Testis (tissue), 3 donors: Measurements from ENCODE around the gene MCM3AP. TPM values are rescaled to one million over a fixed set of nuclear protein-coding genes. Genes with fewer than 3 reads are reported as not detected.

ENCODE experiments used
- DNase-seq: peaks from one replicate; pipeline ENCODE4 v3.0.0-alpha.2; 2019
- H3K27ac ChIP-seq, 2 donors: fragments of 200-600 bp; sonication (generic); one replicate each; pipeline ENCODE4 v1.5.1; 2019
- H3K27me3 ChIP-seq: fragments of 200-600 bp; sonication (generic); one replicate; pipeline ENCODE4 v1.5.1; 2019
- H3K36me3 ChIP-seq: fragments of 200-600 bp; sonication (generic); one replicate; pipeline ENCODE4 v1.5.1; 2017; ENCODE audit warnings: low read depth; ENCODE audit errors: missing control alignments
- H3K4me1 ChIP-seq: fragments of 200-600 bp; sonication (generic); one replicate; pipeline ENCODE4 v1.5.1; 2019
- H3K4me3 ChIP-seq, 2 donors: fragments of 200-600 bp; sonication (generic); one replicate each; pipeline ENCODE4 v1.5.1; 2017 to 2019
- H3K9me3 ChIP-seq: fragments of 200-600 bp; sonication (generic); one replicate; pipeline ENCODE4 v1.5.1; 2017
- POLR2A ChIP-seq: fragments of 450-650 bp; IDR thresholded peaks from one replicate; pipeline ENCODE4 v1.6.1; 2017; ENCODE audit warnings: antibody characterized with exemption, mild to moderate bottlenecking, moderate library complexity
- WGBS, 2 donors: methylation state at CpG; one replicate each; pipeline ENCODE4 v1.1.5; 2018; 5-methylcytosine and 5-hydroxymethylcytosine counted together
- intact Hi-C: fragments of 100-400 bp; cut with DNase I; formaldehyde crosslinking; loops from one replicate; pipeline ENCODE4 v1.15.1; 2023; ENCODE audit warnings: low total_unique reads
- polyA plus RNA-seq: library from polyadenylated mRNA; stranded (reverse); fragments of 350-450 nt; fragmentation: Illumina TruSeq; extraction: RNeasy Lipid Tissue Mini Kit (QIAGEN cat#74804); gene quantifications from one replicate; pipeline ENCODE4 v1.2.3, GENCODE V29; 2014; ENCODE audit warnings: low read depth, low replicate concordance; ENCODE audit not compliant: insufficient read depth
- total RNA-seq, 2 donors: library from RNA; depleted of rRNA; stranded (reverse); fragments of >200 nt; gene quantifications; one replicate each; pipeline ENCODE4 v1.2.3, GENCODE V29; 2016
- TF ChIP-seq, protein P1 (sequence below), 3 experiments: fragments of 450-650 bp in 2 of 3; fragments of 200-600 bp in 1 of 3; sonication (generic) in 1 of 3; IDR thresholded peaks; one replicate each; pipeline ENCODE4 v1.5.1; 2016 to 2019; ENCODE audit warnings: antibody characterized with exemption in 3 of 3, mild to moderate bottlenecking in 2 of 3, moderate library complexity in 1 of 3

The MCM3AP gene
- total and polyA plus RNA-seq, 3 donors from 2014 or later = 68.3 to 136 (median 107) TPM

GRCh38 chr21:46307625-46308024 is 22.2 kb upstream of the MCM3AP start:
- Histone ChIP-seq H3K4me3 (no peak overlapping the region), H3K27ac (no peak overlapping the region), H3K27me3 (no peaks in the 10 kb centered on the region), H3K36me3 (no peaks in the 10 kb centered on the region), H3K4me1 (no peaks in the 10 kb centered on the region), H3K9me3 (no peaks in the 10 kb centered on the region)
- WGBS, 2 donors = 88 to 90% methylated on average over 2 of the region's 2 CpGs
- no peak for DNase-seq
- no peak for TF ChIP-seq POLR2A
- TF ChIP-seq, protein P1, sequence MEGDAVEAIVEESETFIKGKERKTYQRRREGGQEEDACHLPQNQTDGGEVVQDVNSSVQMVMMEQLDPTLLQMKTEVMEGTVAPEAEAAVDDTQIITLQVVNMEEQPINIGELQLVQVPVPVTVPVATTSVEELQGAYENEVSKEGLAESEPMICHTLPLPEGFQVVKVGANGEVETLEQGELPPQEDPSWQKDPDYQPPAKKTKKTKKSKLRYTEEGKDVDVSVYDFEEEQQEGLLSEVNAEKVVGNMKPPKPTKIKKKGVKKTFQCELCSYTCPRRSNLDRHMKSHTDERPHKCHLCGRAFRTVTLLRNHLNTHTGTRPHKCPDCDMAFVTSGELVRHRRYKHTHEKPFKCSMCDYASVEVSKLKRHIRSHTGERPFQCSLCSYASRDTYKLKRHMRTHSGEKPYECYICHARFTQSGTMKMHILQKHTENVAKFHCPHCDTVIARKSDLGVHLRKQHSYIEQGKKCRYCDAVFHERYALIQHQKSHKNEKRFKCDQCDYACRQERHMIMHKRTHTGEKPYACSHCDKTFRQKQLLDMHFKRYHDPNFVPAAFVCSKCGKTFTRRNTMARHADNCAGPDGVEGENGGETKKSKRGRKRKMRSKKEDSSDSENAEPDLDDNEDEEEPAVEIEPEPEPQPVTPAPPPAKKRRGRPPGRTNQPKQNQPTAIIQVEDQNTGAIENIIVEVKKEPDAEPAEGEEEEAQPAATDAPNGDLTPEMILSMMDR (IDR thresholded peaks at IDR 0.05) = no peak
- intact Hi-C loops = no loop called here

DNA sequence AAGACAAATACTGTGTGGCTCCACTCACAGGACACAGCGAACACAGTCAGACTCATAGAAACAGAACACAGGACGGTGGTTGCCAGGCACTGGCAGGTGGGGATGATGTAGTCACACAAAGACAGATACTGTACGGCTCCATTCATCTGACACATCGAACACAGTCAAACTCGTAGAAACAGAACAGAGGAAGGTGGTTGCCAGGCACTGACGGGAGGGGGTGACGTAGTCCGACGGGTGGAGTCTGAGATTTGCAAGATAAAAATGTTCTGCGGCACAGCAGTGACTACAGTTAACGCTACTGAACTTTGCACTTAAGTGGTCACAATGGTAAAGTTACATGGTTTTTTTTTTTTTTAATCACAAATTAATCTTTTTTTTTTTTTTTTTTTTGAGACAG is 19.5 kb upstream of the MCM3AP start:
- no peaks in the 10 kb centered on the region for H3K27me3 ChIP-seq
- no peaks in the 10 kb centered on the region for H3K4me1 ChIP-seq
- no peak overlapping the region for H3K27ac ChIP-seq
- intact Hi-C loops = no loop called here
- H3K4me3 ChIP-seq = no peak overlapping the region
- WGBS, 2 donors = 93 to 94% methylated on average over 11 of the region's 11 CpGs
- H3K36me3 ChIP-seq = no peaks in the 10 kb centered on the region
- no peaks in the 10 kb centered on the region for H3K9me3 ChIP-seq
- TF ChIP-seq POLR2A = no peak
- TF ChIP-seq, protein P1 (IDR thresholded peaks at IDR 0.05) = no peak
- no peak for DNase-seq

DNA sequence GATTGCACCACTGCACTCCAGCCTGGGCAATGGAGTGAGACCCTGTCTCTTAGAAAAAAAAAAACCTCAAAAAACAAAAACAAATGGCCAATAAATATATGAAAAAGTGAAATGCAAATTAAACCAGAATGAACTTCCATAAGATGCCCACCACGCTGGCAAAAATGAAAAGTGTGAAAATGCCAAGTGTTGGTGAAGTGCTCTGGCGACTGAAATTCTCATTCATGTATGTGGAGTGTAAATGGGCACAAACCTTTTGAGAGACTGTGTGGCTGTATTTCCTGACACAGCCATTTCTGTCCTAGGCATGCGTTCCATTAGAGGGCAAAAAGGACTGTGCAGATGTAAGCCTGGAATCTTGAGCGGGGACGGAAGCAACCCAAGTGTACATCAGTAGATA is 19.0 kb upstream of the MCM3AP start:
- Histone ChIP-seq H3K36me3 (no peaks in the 10 kb centered on the region), H3K4me1 (no peaks in the 10 kb centered on the region), H3K27ac (no peak overlapping the region), H3K9me3 (no peaks in the 10 kb centered on the region), H3K27me3 (no peaks in the 10 kb centered on the region), H3K4me3 (no peak overlapping the region)
- WGBS, 2 donors = 92 to 94% methylated on average over 5 of the region's 5 CpGs
- DNase-seq = no peak
- TF ChIP-seq, protein P1 (IDR thresholded peaks at IDR 0.05) = no peak
- intact Hi-C loops = no loop called here

- H3K36me3 ChIP-seq = no peaks in the 10 kb centered on the region
- intact Hi-C loops = no loop called here
- WGBS, 2 donors = 80 to 95% methylated on average over 2 to 13 of the region's 14 CpGs
- H3K27ac ChIP-seq = no peak overlapping the region
- no peaks in the 10 kb centered on the region for H3K27me3 ChIP-seq
- TF ChIP-seq, protein P1 (IDR thresholded peaks at IDR 0.05) = no peak
- TF ChIP-seq POLR2A = no peak
- no peaks in the 10 kb centered on the region for H3K9me3 ChIP-seq
- H3K4me1 ChIP-seq = peaks cover 11% of the 10 kb centered on the region
- no peak overlapping the region for H3K4me3 ChIP-seq
- no peak for DNase-seq
Measured at GRCh38 chr21:46301759-46302158, 16.3 kb upstream of the MCM3AP start.

DNA sequence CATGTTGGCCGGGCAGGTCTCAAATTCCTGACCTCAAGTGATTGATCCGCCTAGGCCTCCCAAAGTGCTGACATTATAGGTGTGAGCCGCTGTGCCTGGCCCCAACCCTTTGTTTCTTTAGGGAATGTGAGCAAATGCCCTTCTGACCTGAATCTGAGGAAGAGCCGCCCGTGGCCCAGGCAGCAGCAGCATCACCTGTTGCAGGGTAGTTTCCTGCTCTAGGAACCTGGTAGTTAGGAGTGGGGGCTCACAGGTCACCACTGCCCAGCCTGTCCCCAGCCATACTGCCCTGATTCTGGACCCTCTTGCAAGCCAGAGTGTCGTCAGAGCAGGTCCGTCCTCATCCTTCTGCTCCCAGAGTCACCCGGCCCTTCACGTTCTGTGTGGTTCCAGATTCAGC is 13.8 kb upstream of the MCM3AP start:
- Histone ChIP-seq H3K9me3 (no peaks in the 10 kb centered on the region), H3K27me3 (no peaks in the 10 kb centered on the region), H3K4me1 (peaks cover 11% of the 10 kb centered on the region), H3K27ac (no peak overlapping the region), H3K36me3 (no peaks in the 10 kb centered on the region), H3K4me3 (no peak overlapping the region)
- intact Hi-C loops = no loop called here
- WGBS, 2 donors = 85 to 95% methylated on average over 8 to 9 of the region's 9 CpGs
- no peak for DNase-seq
- no peak for TF ChIP-seq POLR2A
- TF ChIP-seq, protein P1 (IDR thresholded peaks at IDR 0.05) = no peak
